GM10248 (cell line): ENCODE results near the gene ZNF687.

ENCODE experiments used
- CTCF ChIA-PET: fragments of 300-600 bp; sonication (Branson Sonifier 250); formaldehyde crosslinking; extraction: SDS; loops from one replicate; lab custom pipeline; 2021; ENCODE audit warnings: antibody characterized with exemption; lab: Yijun Ruan, JAX
- POLR2A ChIA-PET: fragments of 350-650 bp; sonication (Branson Sonifier 250); formaldehyde crosslinking; extraction: SDS; loops from one replicate; lab custom pipeline; 2020; ENCODE audit warnings: antibody characterized with exemption; lab: Yijun Ruan, JAX
- DNase-seq: peaks from one replicate; pipeline ENCODE4 v3.0.0; 2012; ENCODE audit errors: extremely low spot score
- TF ChIP-seq, protein P1 (sequence below): IDR thresholded peaks from 2 replicates; pipeline ENCODE4 v1.5.1; 2012; ENCODE audit warnings: mild to moderate bottlenecking, low read depth; ENCODE audit errors: extremely low read depth, missing control alignments, control extremely low read depth

Gene ZNF687

DNA sequence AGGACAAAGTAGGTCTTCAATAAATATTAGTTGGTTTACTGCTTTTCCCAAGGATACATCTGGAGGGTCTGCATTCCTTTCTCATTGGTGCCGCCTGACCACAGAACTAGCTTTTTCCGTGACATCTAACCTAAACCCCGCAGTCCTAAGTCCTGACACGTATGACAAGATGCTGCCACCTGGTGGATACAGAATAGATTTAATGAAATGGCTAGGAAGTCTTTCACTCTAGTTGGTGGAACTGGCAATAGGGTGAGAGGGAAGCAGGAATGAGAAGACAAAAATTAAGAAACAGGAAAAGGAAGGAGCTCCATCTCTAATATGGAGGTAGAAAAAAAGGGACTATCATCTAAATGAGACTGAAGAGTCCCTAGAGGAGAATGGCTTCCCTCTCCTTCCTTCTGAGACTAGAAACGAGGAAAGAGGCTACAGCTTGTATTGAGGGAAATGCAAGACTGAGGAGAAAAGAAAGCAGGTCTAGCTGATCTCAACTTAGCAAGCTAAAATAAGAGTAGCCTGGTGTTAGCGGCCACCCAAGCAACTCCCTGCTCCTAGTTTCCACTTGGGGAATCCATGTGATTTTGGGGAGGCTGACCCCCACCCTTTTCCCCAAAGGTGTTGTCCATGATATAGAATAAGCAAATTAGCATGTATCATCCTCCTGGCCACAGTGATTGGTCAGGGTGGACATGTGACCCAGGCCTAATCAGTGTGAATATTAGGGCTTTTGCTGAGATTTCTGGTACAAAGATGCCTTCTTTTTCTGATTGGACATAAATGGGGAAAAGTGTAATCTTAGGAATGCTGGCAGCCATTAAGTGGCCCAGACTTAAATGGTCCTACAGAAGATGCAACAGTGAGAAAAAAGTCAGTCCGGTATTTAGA lies 59.0 kb downstream of the ZNF687 start:
- peak; percentile 62 for DNase-seq
- ChIA-PET POLR2A (interaction anchor here (0.6 to 1.3 kb wide), 6 partner anchors 12 to 713 kb away, joined by 3 to 6 read pairs (median 4); partner anchors contain the start of genes PI4KB and ZNF687), CTCF (interaction anchor here (0.5 to 7.0 kb wide), 38 partner anchors 12 to 1092 kb away, joined by 3 to 173 read pairs (median 4); partner anchors contain the start of genes MINDY1, PI4KB, PSMB4 and PSMD4)
- TF ChIP-seq, protein P1, sequence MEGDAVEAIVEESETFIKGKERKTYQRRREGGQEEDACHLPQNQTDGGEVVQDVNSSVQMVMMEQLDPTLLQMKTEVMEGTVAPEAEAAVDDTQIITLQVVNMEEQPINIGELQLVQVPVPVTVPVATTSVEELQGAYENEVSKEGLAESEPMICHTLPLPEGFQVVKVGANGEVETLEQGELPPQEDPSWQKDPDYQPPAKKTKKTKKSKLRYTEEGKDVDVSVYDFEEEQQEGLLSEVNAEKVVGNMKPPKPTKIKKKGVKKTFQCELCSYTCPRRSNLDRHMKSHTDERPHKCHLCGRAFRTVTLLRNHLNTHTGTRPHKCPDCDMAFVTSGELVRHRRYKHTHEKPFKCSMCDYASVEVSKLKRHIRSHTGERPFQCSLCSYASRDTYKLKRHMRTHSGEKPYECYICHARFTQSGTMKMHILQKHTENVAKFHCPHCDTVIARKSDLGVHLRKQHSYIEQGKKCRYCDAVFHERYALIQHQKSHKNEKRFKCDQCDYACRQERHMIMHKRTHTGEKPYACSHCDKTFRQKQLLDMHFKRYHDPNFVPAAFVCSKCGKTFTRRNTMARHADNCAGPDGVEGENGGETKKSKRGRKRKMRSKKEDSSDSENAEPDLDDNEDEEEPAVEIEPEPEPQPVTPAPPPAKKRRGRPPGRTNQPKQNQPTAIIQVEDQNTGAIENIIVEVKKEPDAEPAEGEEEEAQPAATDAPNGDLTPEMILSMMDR, result peak; percentile 64
